Uterus (tissue), 4 donors: ENCODE measurements around the gene MT1M. TPM values are rescaled to one million over a fixed set of nuclear protein-coding genes. Genes with fewer than 3 reads are reported as not detected.
A peak's percentile ranks its signal among the peaks of the same experiment; 100 is the strongest.

ENCODE experiments used
- DNase-seq, 2 donors: peaks; one replicate each; pipeline ENCODE4 v3.0.0-alpha.2; 2019 to 2020
- H3K27ac ChIP-seq, 2 donors: fragments of 200-600 bp; sonication (generic); 1 replicate in 1 of 2; 2 replicates in 1 of 2; pipeline ENCODE4 v1.5.1; 2016 to 2018
- H3K27me3 ChIP-seq, 2 donors: fragments of 200-600 bp; sonication (generic); one replicate each; pipeline ENCODE4 v1.5.1; 2018 to 2019; ENCODE audit warnings: control low read depth in 1 of 2
- H3K36me3 ChIP-seq, 2 donors: fragments of 200-600 bp; sonication (generic); one replicate each; pipeline ENCODE4 v1.5.1; 2019; ENCODE audit warnings: control low read depth in 1 of 2
- H3K4me1 ChIP-seq, 2 donors: fragments of 200-600 bp; sonication (generic); one replicate each; pipeline ENCODE4 v1.5.1; 2018 to 2019; ENCODE audit warnings: control low read depth in 1 of 2
- H3K4me3 ChIP-seq, 2 donors: fragments of 200-600 bp; sonication (generic); 1 replicate in 1 of 2; 2 replicates in 1 of 2; pipeline ENCODE4 v1.5.1; 2018 to 2019; ENCODE audit warnings: mild to moderate bottlenecking in 1 of 2
- H3K9me3 ChIP-seq, 2 donors: fragments of 200-600 bp; sonication (generic); one replicate each; pipeline ENCODE4 v1.5.1; 2019; ENCODE audit warnings: control low read depth in 1 of 2
- CTCF ChIP-seq, 4 experiments: fragments of 200-600 bp in 2 of 4; fragments of 450-650 bp in 2 of 4; sonication (generic) in 2 of 4; IDR thresholded peaks; one replicate each; pipeline ENCODE4 v1.5.1; 2016 to 2019; ENCODE audit warnings: antibody characterized with exemption in 4 of 4, mild to moderate bottlenecking in 2 of 4, moderate library complexity in 1 of 4
- POLR2A ChIP-seq, 2 donors: fragments of 450-650 bp; IDR thresholded peaks; one replicate each; pipeline ENCODE4 v1.6.1; 2016; ENCODE audit warnings: antibody characterized with exemption in 2 of 2, mild to moderate bottlenecking in 1 of 2, moderate library complexity in 1 of 2
- intact Hi-C: fragments of 100-400 bp; cut with DNase I; formaldehyde crosslinking; loops from one replicate; pipeline ENCODE4 v1.15.1; 2023; ENCODE audit warnings: low total_unique reads
- total RNA-seq, 4 donors: library from RNA; depleted of rRNA in 3 of 4; stranded (reverse); fragments of >200 nt in 3 of 4; gene quantifications; one replicate each; pipeline versions ENCODE4 v1.1.0 to v1.2.4, GENCODE V29; 2014 to 2023
- donor health status: DM: yes; HTN: yes; CAD: no.

Gene MT1M
- total RNA-seq, 4 donors from 2014 or later: 6.2 to 16.6 TPM; not detected in 2

GRCh38 chr16:56679078-56679730, 46.7 kb downstream of the MT1M start:
- Histone ChIP-seq H3K4me3 (no peak overlapping the region), H3K9me3 (no peaks in the 10 kb centered on the region), H3K27me3 (peaks cover 0 to 3% of the 10 kb centered on the region in 2 donors), H3K36me3 (no peaks in the 10 kb centered on the region), H3K4me1 (no peaks in the 10 kb centered on the region), H3K27ac (no peak overlapping the region)
- TF ChIP-seq POLR2A (IDR thresholded peaks at IDR 0.05): no peak
- no peak for TF ChIP-seq CTCF (IDR thresholded peaks at IDR 0.05)
- no peak for DNase-seq
- intact Hi-C loops: no loop called here

- no peak overlapping the region for H3K4me3 ChIP-seq
- intact Hi-C loops: no loop called here
- no peaks in the 10 kb centered on the region for H3K4me1 ChIP-seq
- no peak overlapping the region for H3K27ac ChIP-seq
- no peaks in the 10 kb centered on the region for H3K36me3 ChIP-seq
- H3K27me3 ChIP-seq: peaks cover 0 to 3% of the 10 kb centered on the region in 2 donors
- TF ChIP-seq CTCF (IDR thresholded peaks at IDR 0.05) (no peak), POLR2A (IDR thresholded peaks at IDR 0.05) (no peak)
- H3K9me3 ChIP-seq: no peaks in the 10 kb centered on the region
- no peak for DNase-seq
Measured at GRCh38 chr16:56679818-56680217, 47.4 kb downstream of the MT1M start.

GRCh38 chr16:56681939-56682702, 49.7 kb downstream of the MT1M start, which contains the start of gene MT1X:
Gene MT1X (plus strand): TSS chr16:56682470. CDS start chr16:56682541, 71 bp downstream.
- Histone ChIP-seq H3K9me3 (no peaks in the 10 kb centered on the region), H3K4me1 (no peaks in the 10 kb centered on the region), H3K27ac (peak within 1 kb of the TSS; percentile 70 to 81), H3K4me3 (peak within 1 kb of the TSS; percentile 48 to 55), H3K27me3 (no peaks in the 10 kb centered on the region), H3K36me3 (no peaks in the 10 kb centered on the region)
- intact Hi-C loops: no loop called here
- peak; percentile 72 to 86 for TF ChIP-seq POLR2A (IDR thresholded peaks at IDR 0.05)
- no peak for TF ChIP-seq CTCF (IDR thresholded peaks at IDR 0.05)
- DNase-seq: peak; percentile 92 to 93

GRCh38 chr16:56682703-56683397, 50.4 kb downstream of the MT1M start:
- peak overlapping the region; percentile 48 to 55 for H3K4me3 ChIP-seq
- no peaks in the 10 kb centered on the region for H3K36me3 ChIP-seq
- intact Hi-C loops: no loop called here
- H3K27me3 ChIP-seq: no peaks in the 10 kb centered on the region
- no peaks in the 10 kb centered on the region for H3K9me3 ChIP-seq
- peak; percentile 26 for DNase-seq
- no peaks in the 10 kb centered on the region for H3K4me1 ChIP-seq
- peak overlapping the region; percentile 70 to 81 for H3K27ac ChIP-seq
- TF ChIP-seq CTCF (IDR thresholded peaks at IDR 0.05) (no peak), POLR2A (IDR thresholded peaks at IDR 0.05) (no peak)

Other genes with a start within 250 kb of the MT1M start
- 100 to 1,000 TPM in 2 of 4 donors, 10 to 100 TPM in 2; 81.5 to 190 (median 112) TPM for gene AMFR, start 207.1 kb upstream of the MT1M start, total RNA-seq
- 100 to 1,000 TPM in 2 of 4 donors, 10 to 100 TPM in 2; 23.1 to 184 (median 89.2) TPM for gene NUDT21, start 181.3 kb upstream of the MT1M start, total RNA-seq
- 10 to 100 TPM in 2 of 4 donors, 1 to 10 TPM in 2; 5.0 to 78.9 (median 20.3) TPM for gene OGFOD1, start 181.1 kb upstream of the MT1M start, total RNA-seq
- gene BBS2, start 112.6 kb upstream of the MT1M start, total RNA-seq: 100 to 1,000 TPM in 1 of 4 donors, 10 to 100 TPM in 3; 44.1 to 209 (median 82.8) TPM
- not detected for gene MT4, start 67.6 kb upstream of the MT1M start, total RNA-seq
- gene MT3, start 43.1 kb upstream of the MT1M start, total RNA-seq: not detected
- gene MT2A, start 24.1 kb upstream of the MT1M start, total RNA-seq: 100 to 1,000 TPM in 1 of 4 donors, 10 to 100 TPM in 1, under 1 TPM in 2; 0.69 to 152 (median 17.4) TPM
- gene MT1E, start 6.9 kb upstream of the MT1M start, total RNA-seq: 10 to 100 TPM in 2 of 4 donors, under 1 TPM in 1, not detected in 1; 0.48 to 51.9 (median 51.2) TPM
- 10 to 100 TPM in 1 of 4 donors, not detected in 3; 13.8 TPM for gene MT1A, start 6.0 kb downstream of the MT1M start, total RNA-seq
- gene MT1B, start 19.2 kb downstream of the MT1M start, total RNA-seq: not detected
- 1 to 10 TPM in 1 of 4 donors, not detected in 3; 2.1 TPM for gene MT1F, start 25.3 kb downstream of the MT1M start, total RNA-seq
- gene MT1G, start 35.4 kb downstream of the MT1M start, total RNA-seq: 10 to 100 TPM in 1 of 4 donors, not detected in 3; 51.8 TPM
- not detected for gene MT1H, start 37.2 kb downstream of the MT1M start, total RNA-seq
- gene MT1X, start 49.8 kb downstream of the MT1M start, total RNA-seq: 100 to 1,000 TPM in 1 of 4 donors, 10 to 100 TPM in 2, 1 to 10 TPM in 1; 7.4 to 201 (median 66.3) TPM
- 10 to 100 TPM; 17.6 to 71.0 (median 34.5) TPM for gene NUP93, start 97.5 kb downstream of the MT1M start, total RNA-seq
- under 1 TPM in 1 of 4 donors, not detected in 3; 0.14 TPM for gene SLC12A3, start 232.5 kb downstream of the MT1M start, total RNA-seq